K562 (cell line): ENCODE results near the gene OVCA2. TPM values are rescaled to one million over a fixed set of nuclear protein-coding genes. Genes with fewer than 3 reads are reported as not detected.
A peak's percentile ranks its signal among the peaks of the same experiment; 100 is the strongest.

Source experiments
- BRD9 ChIP-seq: fragments of 450-650 bp; IDR thresholded peaks from 2 replicates; pipeline ENCODE4 v1.6.1; 2018; ENCODE audit warnings: low read depth; ENCODE audit not compliant: partially characterized antibody
- CTCF ChIP-seq, 3 experiments: IDR thresholded peaks in 2 of 3; conservative IDR thresholded peaks in 1 of 3; 2 replicates each; pipeline ENCODE4 v1.5.1; 2011 to 2012; ENCODE audit warnings: low read length in 3 of 3, mild to moderate bottlenecking in 3 of 3, control low read depth in 2 of 3, improper control_type of control experiment in 1 of 3, inconsistent platforms in 1 of 3, low read depth in 1 of 3, mixed read lengths in 1 of 3, moderate library complexity in 1 of 3; ENCODE audit not compliant: insufficient read depth in 2 of 3
- DEAF1 ChIP-seq: fragments of 450-650 bp; formaldehyde crosslinking; IDR thresholded peaks from 2 replicates; pipeline ENCODE4 v1.4.0; 2020; ENCODE audit warnings: mild to moderate bottlenecking, moderate library complexity
- FOXK1 ChIP-seq: sonication (generic); formaldehyde crosslinking; IDR thresholded peaks from 2 replicates; pipeline ENCODE4 v1.8.0; 2022; ENCODE audit warnings: missing genetic modification reagents, mild to moderate bottlenecking, borderline replicate concordance
- HNRNPK ChIP-seq: fragments of 200-400 bp; formaldehyde crosslinking; IDR thresholded peaks from one replicate; pipeline ENCODE4 v1.6.1; 2018; ENCODE audit warnings: mild to moderate bottlenecking, low read depth, low read length; ENCODE audit not compliant: poor library complexity, severe bottlenecking
- PKNOX1 ChIP-seq: fragments of 450-650 bp; IDR thresholded peaks from 2 replicates; pipeline ENCODE4 v1.6.1; 2016
- REST ChIP-seq, 2 experiments: fragments of 450-650 bp; formaldehyde crosslinking in 1 of 2; IDR thresholded peaks; 2 replicates each; pipeline versions ENCODE4 v1.4.0 to v1.6.1; 2014 to 2020; ENCODE audit warnings: mild to moderate bottlenecking in 2 of 2, borderline replicate concordance in 1 of 2, low read depth in 1 of 2
- STAG1 ChIP-seq: sonication (generic); formaldehyde crosslinking; IDR thresholded peaks from 2 replicates; pipeline ENCODE4 v1.5.0; 2020; ENCODE audit warnings: missing genetic modification reagents, borderline replicate concordance
- polyA plus RNA-seq, 8 experiments: library from polyadenylated mRNA; depleted of rRNA in 4 of 8; stranded (reverse) in 5 of 8; unstranded in 3 of 8; fragments of >200 nt; fragmentation: Nextera tagmentation in 2 of 8; fragmentation: Illumina TruSeq in 1 of 8; extraction: Ambion mirVana in 2 of 8; extraction: Trizol in 1 of 8; gene quantifications; 2 replicates each; pipeline versions ENCODE4 v1.2.1 to v1.2.3, GENCODE V29; 2011 to 2014; ENCODE audit warnings: inconsistent platforms in 1 of 8, missing spikeins in 1 of 8
- total RNA-seq, 7 experiments: library from RNA; depleted of rRNA in 6 of 7; stranded (reverse); fragments of >200 nt in 6 of 7; fragmentation: Illumina TruSeq in 2 of 7; extraction: Trizol in 2 of 7; gene quantifications; 2 replicates each; pipeline versions ENCODE4 v1.2.1 to v1.2.3, GENCODE V29; 2011 to 2021; ENCODE audit warnings: low replicate concordance in 1 of 7

OVCA2 gene
- total and polyA plus RNA-seq, 9 of the 15 experiments (the other 6 are each of a cell fraction or from before 2014, with no cell fraction given): 3.0 to 23.7 (median 14.1) TPM

GRCh38 chr17:2025622-2026309 lies 16.1 kb upstream of the OVCA2 start (continued):
- TF ChIP-seq REST (IDR thresholded peaks at IDR 0.05; ENCODE audit: borderline replicate concordance) (peak; percentile 44; the same call in 1 of the 2 replicates), REST (CRISPR knock-in tag; IDR thresholded peaks at IDR 0.05; ENCODE audit: low read depth) (no peak), DEAF1 (CRISPR knock-in tag) (0 out of 2 replicates have a peak, but pooled peaks have one; percentile 30), PKNOX1 (peak; percentile 72), HNRNPK (no peak), CTCF (IDR thresholded peaks at IDR 0.05 in 2 of 3, conservative IDR thresholded peaks at IDR 0.05 in 1 of 3; ENCODE audit: insufficient read depth in 2 of 3, low read depth in 1 of 3, low read length in 3 of 3) (peak; percentile 54 to 59 (median 56)), STAG1 (CRISPR knock-in tag) (peak; percentile 28; the same call in 1 of the 2 replicates), FOXK1 (CRISPR knock-in tag) (no peak), BRD9 (no peak)
